Mesodermal cell (in vitro differentiated cells): Measurements from ENCODE around the gene GEMIN7.

ENCODE experiments used
- H3K27ac ChIP-seq: 2 replicates; pipeline ENCODE4 v1.7.0; 2013; ENCODE audit warnings: mild to moderate bottlenecking, low read depth, low read length, moderate library complexity; ENCODE audit not compliant: severe bottlenecking
- H3K36me3 ChIP-seq: 2 replicates; pipeline ENCODE4 v1.7.1; 2013; ENCODE audit warnings: mild to moderate bottlenecking, low read length, moderate library complexity; ENCODE audit not compliant: control insufficient read depth, insufficient read depth
- H3K4me1 ChIP-seq: one replicate; pipeline ENCODE4 v1.7.1; 2013; ENCODE audit warnings: mild to moderate bottlenecking, low read length; ENCODE audit not compliant: insufficient read depth, control insufficient read depth, poor library complexity, severe bottlenecking
- H3K4me3 ChIP-seq: 2 replicates; pipeline ENCODE4 v1.7.0; 2013; ENCODE audit warnings: low read length, control low read depth, mild to moderate bottlenecking; ENCODE audit not compliant: insufficient read depth, poor library complexity, severe bottlenecking; ENCODE audit errors: extremely low read depth
- H3K9me3 ChIP-seq: 2 replicates; pipeline ENCODE4 v1.7.1; 2013; ENCODE audit warnings: mild to moderate bottlenecking, low read length, moderate library complexity; ENCODE audit not compliant: control insufficient read depth
- WGBS, 2 experiments: methylation state at CpG; one replicate each; pipeline ENCODE4 v1.1.5; 2013; ENCODE audit warnings: missing lambda C conversion rate in 2 of 2; ENCODE audit not compliant: insufficient coverage in 2 of 2; 5-methylcytosine and 5-hydroxymethylcytosine counted together

Gene GEMIN7

GRCh38 chr19:45133661-45134060 is 54.6 kb downstream of the GEMIN7 start:
- H3K27ac ChIP-seq: no peak overlapping the region
- H3K36me3 ChIP-seq: peaks cover 20% of the 10 kb centered on the region
- H3K4me3 ChIP-seq: no peak overlapping the region
- no peaks in the 10 kb centered on the region for H3K9me3 ChIP-seq
- H3K4me1 ChIP-seq: peaks cover 12% of the 10 kb centered on the region
- WGBS, 2 experiments: 93 to 98% methylated on average over 4 to 8 of the region's 8 CpGs

- H3K36me3 ChIP-seq: peaks cover 14% of the 10 kb centered on the region
- H3K4me1 ChIP-seq: peaks cover 11% of the 10 kb centered on the region
- H3K27ac ChIP-seq: no peak overlapping the region
- no peaks in the 10 kb centered on the region for H3K9me3 ChIP-seq
- WGBS, 2 experiments: 96 to 98% methylated on average over 11 to 15 of the region's 21 CpGs
- no peak overlapping the region for H3K4me3 ChIP-seq
Measured at GRCh38 chr19:45135176-45135885, 56.3 kb downstream of the GEMIN7 start.

- Histone ChIP-seq H3K27ac (peak overlapping the region; percentile 29), H3K4me3 (no peak overlapping the region), H3K36me3 (peaks cover 22% of the 10 kb centered on the region), H3K9me3 (no peaks in the 10 kb centered on the region), H3K4me1 (peaks cover 7% of the 10 kb centered on the region)
- 93 to 94% methylated on average over 11 to 12 of the region's 12 CpGs for WGBS, 2 experiments
Measured at GRCh38 chr19:45136507-45137178, 57.6 kb downstream of the GEMIN7 start.

GRCh38 chr19:45137179-45137761 is 58.2 kb downstream of the GEMIN7 start:
- peaks cover 18% of the 10 kb centered on the region for H3K36me3 ChIP-seq
- no peak overlapping the region for H3K27ac ChIP-seq
- peaks cover 7% of the 10 kb centered on the region for H3K4me1 ChIP-seq
- H3K9me3 ChIP-seq: no peaks in the 10 kb centered on the region
- WGBS, 2 experiments: 91 to 96% methylated on average over 13 to 14 of the region's 17 CpGs
- H3K4me3 ChIP-seq: no peak overlapping the region

- WGBS, 2 experiments: 92 to 97% methylated on average over 9 to 11 of the region's 11 CpGs
- Histone ChIP-seq H3K9me3 (no peaks in the 10 kb centered on the region), H3K4me3 (no peak overlapping the region), H3K4me1 (peaks cover 7% of the 10 kb centered on the region), H3K27ac (no peak overlapping the region), H3K36me3 (peaks cover 27% of the 10 kb centered on the region)
Measured at GRCh38 chr19:45138303-45138751, 59.3 kb downstream of the GEMIN7 start.

- H3K4me3 ChIP-seq: no peak overlapping the region
- no peaks in the 10 kb centered on the region for H3K9me3 ChIP-seq
- H3K4me1 ChIP-seq: peaks cover 7% of the 10 kb centered on the region
- WGBS, 2 experiments: 98% methylated on average over 13 to 24 of the region's 24 CpGs
- no peak overlapping the region for H3K27ac ChIP-seq
- H3K36me3 ChIP-seq: peaks cover 35% of the 10 kb centered on the region
Measured at GRCh38 chr19:45139286-45140143, 60.5 kb downstream of the GEMIN7 start.

GRCh38 chr19:45140144-45140503 is 61.1 kb downstream of the GEMIN7 start:
- H3K27ac ChIP-seq: no peak overlapping the region
- 96 to 100% methylated on average over 3 to 4 of the region's 8 CpGs for WGBS, 2 experiments
- H3K36me3 ChIP-seq: peaks cover 37% of the 10 kb centered on the region
- no peak overlapping the region for H3K4me3 ChIP-seq
- peaks cover 7% of the 10 kb centered on the region for H3K4me1 ChIP-seq
- H3K9me3 ChIP-seq: no peaks in the 10 kb centered on the region

- 97 to 98% methylated on average over 5 to 10 of the region's 11 CpGs for whole genome bisulfite sequencing, 2 experiments
- H3K27ac ChIP-seq: no peak overlapping the region
- H3K36me3 ChIP-seq: peaks cover 37% of the 10 kb centered on the region
- H3K4me3 ChIP-seq: no peak overlapping the region
- H3K4me1 ChIP-seq: peaks cover 7% of the 10 kb centered on the region
- no peaks in the 10 kb centered on the region for H3K9me3 ChIP-seq
Measured at GRCh38 chr19:45140533-45140932, 61.5 kb downstream of the GEMIN7 start.
